Muscle layer of duodenum (tissue), 2 donors: ENCODE results near the gene COL5A1.

Experiments
- H3K27ac ChIP-seq: one replicate; pipeline ENCODE4 v1.7.0; 2013; ENCODE audit warnings: mild to moderate bottlenecking, low read length
- H3K27me3 ChIP-seq: one replicate; pipeline ENCODE4 v1.7.0; 2013; ENCODE audit warnings: low read depth, mild to moderate bottlenecking, control low read depth, low read length
- H3K36me3 ChIP-seq, 2 donors: one replicate each; pipeline ENCODE4 v1.7.0; 2013; ENCODE audit warnings: low read length in 2 of 2, control low read depth in 1 of 2, mild to moderate bottlenecking in 1 of 2; ENCODE audit not compliant: insufficient read depth in 2 of 2, control insufficient read depth in 1 of 2
- H3K4me1 ChIP-seq, 2 donors: one replicate each; pipeline ENCODE4 v1.7.0; 2013; ENCODE audit warnings: low read length in 2 of 2, mild to moderate bottlenecking in 2 of 2, control low read depth in 1 of 2, moderate library complexity in 1 of 2; ENCODE audit not compliant: insufficient read depth in 2 of 2, control insufficient read depth in 1 of 2
- H3K4me3 ChIP-seq, 2 donors: one replicate each; pipeline ENCODE4 v1.7.0; 2013; ENCODE audit warnings: low read length in 2 of 2, low read depth in 1 of 2, mild to moderate bottlenecking in 1 of 2
- H3K9me3 ChIP-seq, 2 donors: one replicate each; pipeline ENCODE4 v1.7.0; 2013; ENCODE audit warnings: low read length in 2 of 2, control low read depth in 1 of 2, mild to moderate bottlenecking in 1 of 2; ENCODE audit not compliant: control insufficient read depth in 1 of 2
- donor health status: healthy.

Gene COL5A1

DNA sequence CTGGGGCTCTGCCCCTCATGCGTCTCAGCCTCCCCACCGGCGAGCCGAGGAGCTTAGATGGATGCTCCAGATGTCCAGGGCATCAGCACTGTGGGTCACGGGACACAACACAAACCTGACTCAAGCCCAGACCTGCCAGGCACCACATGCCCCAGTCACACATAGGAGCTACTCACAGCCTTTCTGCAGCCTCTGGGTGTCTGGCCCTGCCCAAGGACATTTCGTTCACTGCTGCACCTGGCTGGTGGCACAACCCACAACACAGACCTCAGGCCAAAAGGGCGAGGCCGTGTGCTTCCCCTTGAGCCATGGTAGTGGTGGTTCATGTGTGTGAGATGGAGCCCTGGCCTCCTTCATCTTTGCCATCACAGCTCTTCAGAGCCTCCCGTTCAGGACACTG is 149.4 kb downstream of the COL5A1 start:
- no peak overlapping the region for H3K27ac ChIP-seq
- no peaks in the 10 kb centered on the region for H3K9me3 ChIP-seq
- no peak overlapping the region for H3K4me3 ChIP-seq
- H3K27me3 ChIP-seq = no peaks in the 10 kb centered on the region
- peaks cover 20 to 48% of the 10 kb centered on the region in 2 donors for H3K36me3 ChIP-seq
- peaks cover 0 to 10% of the 10 kb centered on the region in 2 donors for H3K4me1 ChIP-seq

GRCh38 chr9:134792627-134793026 is 151.0 kb downstream of the COL5A1 start:
- no peak overlapping the region for H3K27ac ChIP-seq
- H3K4me3 ChIP-seq = no peak overlapping the region
- H3K9me3 ChIP-seq = no peaks in the 10 kb centered on the region
- H3K27me3 ChIP-seq = no peaks in the 10 kb centered on the region
- peaks cover 0 to 10% of the 10 kb centered on the region in 2 donors for H3K4me1 ChIP-seq
- H3K36me3 ChIP-seq = peaks cover 20 to 40% of the 10 kb centered on the region in 2 donors

- Histone ChIP-seq H3K27ac (no peak overlapping the region), H3K4me3 (no peak overlapping the region), H3K9me3 (no peaks in the 10 kb centered on the region), H3K36me3 (peaks cover 25 to 49% of the 10 kb centered on the region in 2 donors), H3K4me1 (peaks cover 0 to 10% of the 10 kb centered on the region in 2 donors), H3K27me3 (no peaks in the 10 kb centered on the region)
Measured at GRCh38 chr9:134793288-134794188, 151.9 kb downstream of the COL5A1 start.

DNA sequence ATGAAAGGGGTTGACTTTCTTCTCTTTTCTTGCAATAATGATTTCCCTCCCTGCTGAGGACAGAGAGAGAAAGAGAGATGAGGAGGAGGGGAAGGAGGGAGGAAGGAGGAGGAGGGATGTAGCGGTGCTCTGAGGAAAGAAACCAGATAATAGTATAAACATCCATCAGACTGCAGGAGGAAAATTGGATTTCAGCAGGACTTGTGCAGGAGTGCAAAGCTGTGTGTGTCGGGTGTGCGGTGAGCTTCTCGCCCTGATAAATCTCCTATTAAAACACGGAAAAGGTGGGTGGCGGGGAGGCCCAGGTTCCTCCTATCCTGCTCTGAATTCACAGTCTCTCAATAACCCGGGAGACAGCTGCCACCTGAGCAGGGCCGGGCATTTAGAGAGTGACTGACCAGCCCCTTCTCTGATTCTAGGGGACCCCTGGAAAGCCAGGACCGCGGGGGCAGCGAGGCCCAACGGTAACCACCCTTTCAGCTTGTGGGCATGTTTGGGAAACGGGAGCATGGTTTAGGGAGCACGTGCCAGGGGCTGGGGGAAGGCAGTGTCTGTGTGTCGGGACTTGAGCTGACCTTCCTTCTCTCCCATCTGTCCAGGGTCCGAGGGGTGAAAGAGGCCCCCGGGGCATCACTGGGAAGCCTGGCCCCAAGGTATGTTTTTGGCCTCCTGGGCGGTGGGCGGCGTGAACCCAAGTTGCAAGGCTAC is 153.2 kb downstream of the COL5A1 start:
- no peaks in the 10 kb centered on the region for H3K9me3 ChIP-seq
- H3K4me3 ChIP-seq = no peak overlapping the region
- H3K27me3 ChIP-seq = no peaks in the 10 kb centered on the region
- peaks cover 0 to under 1% of the 10 kb centered on the region in 2 donors for H3K4me1 ChIP-seq
- H3K27ac ChIP-seq = no peak overlapping the region
- peaks cover 26 to 61% of the 10 kb centered on the region in 2 donors for H3K36me3 ChIP-seq

DNA sequence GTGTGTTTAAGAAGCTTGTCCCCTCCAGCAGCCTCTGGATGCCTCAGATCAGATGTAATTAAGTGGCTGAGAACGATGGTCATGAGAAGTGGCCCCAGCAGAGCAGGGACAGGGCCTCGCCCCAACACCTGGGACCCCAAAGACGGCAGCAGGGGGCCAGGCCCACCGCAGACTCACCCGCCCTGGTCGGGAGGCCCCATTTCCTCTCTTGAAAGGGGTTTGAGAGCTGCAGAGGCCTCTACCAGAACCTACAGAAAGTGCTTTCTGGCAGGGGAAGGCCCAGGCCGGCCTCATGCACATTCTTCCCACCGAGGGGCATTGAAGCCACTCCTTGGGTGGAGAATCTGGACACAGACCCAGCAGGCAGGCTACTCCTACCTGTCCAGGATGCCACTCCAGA is 153.8 kb downstream of the COL5A1 start:
- Histone ChIP-seq H3K4me1 (no peaks in the 10 kb centered on the region), H3K9me3 (no peaks in the 10 kb centered on the region), H3K4me3 (no peak overlapping the region), H3K36me3 (peaks cover 26 to 59% of the 10 kb centered on the region in 2 donors), H3K27ac (no peak overlapping the region), H3K27me3 (no peaks in the 10 kb centered on the region)

DNA sequence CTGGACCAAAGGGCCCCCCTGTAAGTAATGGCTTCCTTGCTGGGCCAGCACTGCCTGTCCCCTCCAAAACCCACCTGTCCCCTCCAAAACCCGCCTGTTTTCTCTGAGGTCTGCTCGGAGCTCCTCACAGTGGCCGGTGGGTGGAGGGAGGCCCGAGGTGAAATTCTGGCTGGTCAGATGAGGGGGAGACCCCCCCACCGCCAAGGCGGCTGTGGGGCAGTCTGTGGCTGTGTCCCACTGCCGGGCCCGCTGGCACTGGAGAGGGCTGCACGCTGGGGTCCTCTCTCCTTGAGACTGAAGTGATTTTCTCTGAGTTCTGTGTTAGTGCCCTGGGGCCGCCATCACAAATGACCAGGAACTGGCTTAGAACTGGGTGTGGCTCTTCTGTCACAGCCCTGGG is 155.3 kb downstream of the COL5A1 start:
- Histone ChIP-seq H3K9me3 (no peaks in the 10 kb centered on the region), H3K27me3 (no peaks in the 10 kb centered on the region), H3K36me3 (peaks cover 15 to 57% of the 10 kb centered on the region in 2 donors)

DNA sequence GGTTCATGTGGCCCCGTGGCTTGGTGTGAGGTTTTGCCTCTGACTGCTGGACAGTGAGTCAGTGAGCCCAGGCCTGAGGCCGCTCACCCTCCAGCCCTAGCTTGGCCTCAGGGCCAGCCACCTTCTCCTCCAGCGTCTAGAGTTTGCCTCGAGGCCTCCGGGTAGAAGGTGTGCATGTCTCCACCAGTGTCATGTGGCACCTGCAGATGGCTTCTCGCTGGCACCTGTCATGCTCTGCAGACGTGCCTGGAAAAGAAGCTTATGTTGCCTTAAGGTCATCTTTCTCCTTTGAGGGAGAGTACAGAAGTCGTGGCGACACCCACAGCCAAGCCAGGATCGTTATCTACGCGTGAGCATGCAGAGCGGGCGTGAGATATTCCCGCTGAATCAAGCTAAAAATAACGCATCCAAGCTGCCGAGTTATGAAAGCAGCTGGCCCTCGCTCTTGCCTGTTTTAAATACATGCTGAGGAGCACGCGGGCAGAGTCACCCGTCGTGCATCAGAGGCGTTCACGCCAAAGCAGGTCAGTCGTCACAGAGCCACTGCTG is 159.3 kb downstream of the COL5A1 start:
- Histone ChIP-seq H3K27me3 (no peaks in the 10 kb centered on the region), H3K36me3 (peaks cover 23 to 67% of the 10 kb centered on the region in 2 donors), H3K27ac (no peak overlapping the region), H3K9me3 (no peaks in the 10 kb centered on the region), H3K4me1 (no peaks in the 10 kb centered on the region), H3K4me3 (no peak overlapping the region)

More for the DNA sequence above, 155.3 kb downstream of the COL5A1 start:
- Histone ChIP-seq H3K27ac (no peak overlapping the region), H3K4me3 (no peak overlapping the region), H3K4me1 (no peaks in the 10 kb centered on the region)

DNA sequence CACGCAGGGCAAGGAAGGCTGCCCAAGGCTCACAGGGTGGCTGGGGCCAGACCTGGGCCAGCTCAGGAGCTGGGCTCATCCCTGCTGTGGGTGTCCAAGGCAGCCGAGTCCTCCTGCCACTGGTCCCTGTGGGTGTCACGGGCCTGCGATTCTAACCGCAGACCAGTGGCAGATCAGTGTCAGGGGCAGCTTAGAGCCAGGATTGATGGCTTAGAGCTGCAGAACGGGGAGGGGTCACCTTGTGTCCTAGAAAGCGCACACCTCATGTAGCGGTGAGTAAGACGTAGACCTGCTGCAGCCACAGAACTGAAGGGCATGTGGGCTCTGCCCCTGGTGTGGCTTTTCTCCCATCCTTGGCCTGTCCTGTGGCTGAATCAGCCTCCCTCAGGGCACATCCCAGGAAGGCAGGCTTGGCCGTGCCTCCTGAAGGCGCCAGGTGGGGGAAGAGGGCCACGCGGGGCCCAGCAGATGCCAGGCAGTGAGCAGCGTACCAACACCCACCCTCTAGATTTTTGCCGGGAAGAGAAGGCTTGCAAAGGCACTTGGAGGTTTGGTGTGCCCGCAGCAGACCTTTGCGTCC is 160.7 kb downstream of the COL5A1 start:
- H3K36me3 ChIP-seq = peaks cover 22 to 75% of the 10 kb centered on the region in 2 donors
- peaks cover 0 to 5% of the 10 kb centered on the region in 2 donors for H3K4me1 ChIP-seq
- no peaks in the 10 kb centered on the region for H3K9me3 ChIP-seq
- H3K27me3 ChIP-seq = no peaks in the 10 kb centered on the region
- H3K4me3 ChIP-seq = no peak overlapping the region
- no peak overlapping the region for H3K27ac ChIP-seq

DNA sequence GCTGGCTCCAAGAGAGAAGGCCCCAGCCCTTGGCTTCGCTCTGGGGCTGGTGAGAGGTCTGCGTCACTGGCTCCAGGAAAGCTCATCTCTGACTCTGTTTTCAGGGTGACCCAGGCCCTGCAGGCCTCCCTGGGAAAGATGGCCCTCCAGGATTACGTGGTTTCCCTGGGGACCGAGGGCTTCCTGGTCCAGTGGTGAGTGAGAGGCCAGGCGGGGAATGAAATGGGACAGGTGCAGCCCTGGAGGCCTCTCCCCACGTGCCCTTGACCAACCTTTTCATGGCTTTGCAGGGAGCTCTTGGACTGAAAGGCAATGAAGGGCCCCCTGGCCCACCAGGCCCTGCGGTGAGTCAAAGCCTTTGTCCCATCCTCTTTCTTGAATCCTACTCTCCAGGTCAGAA is 163.3 kb downstream of the COL5A1 start:
- no peak overlapping the region for H3K4me3 ChIP-seq
- H3K4me1 ChIP-seq = peaks cover 0 to 17% of the 10 kb centered on the region in 2 donors
- no peak overlapping the region for H3K27ac ChIP-seq
- H3K36me3 ChIP-seq = peaks cover 10 to 69% of the 10 kb centered on the region in 2 donors
- no peaks in the 10 kb centered on the region for H3K9me3 ChIP-seq
- no peaks in the 10 kb centered on the region for H3K27me3 ChIP-seq

DNA sequence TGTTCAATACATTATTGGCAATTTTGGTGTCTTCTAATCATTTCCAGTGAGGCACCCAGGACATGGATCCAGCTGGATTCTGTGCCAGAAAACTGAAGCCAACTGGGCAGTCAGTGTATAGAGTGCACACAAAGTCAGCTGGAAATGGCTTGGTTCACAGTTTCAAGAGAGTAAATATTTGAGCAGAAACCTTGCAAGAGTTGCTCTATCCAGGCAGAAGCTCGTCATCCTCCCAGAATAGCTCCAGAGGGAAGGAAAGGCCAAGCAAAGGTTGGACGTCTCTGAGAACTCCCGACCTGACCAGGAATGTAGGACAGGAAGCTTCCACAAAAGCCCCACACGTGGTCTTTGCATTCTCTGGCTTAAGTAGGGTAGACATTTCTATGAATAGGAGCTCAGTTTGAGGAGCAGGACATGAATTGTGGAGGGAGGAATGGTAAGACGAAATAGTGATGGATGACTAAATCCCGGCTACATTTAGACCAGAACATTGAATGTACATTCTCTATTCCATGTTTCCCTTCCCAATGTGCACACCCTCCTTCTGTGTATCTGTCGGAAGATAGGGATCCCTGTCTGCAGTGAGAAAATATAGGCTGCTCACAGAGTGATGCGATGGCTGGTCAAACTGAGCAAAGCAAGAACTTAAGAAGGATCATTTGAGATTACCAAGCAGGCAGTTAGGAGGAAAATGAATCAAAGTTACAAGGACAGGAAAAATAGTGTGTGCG is 166.3 kb downstream of the COL5A1 start:
- Histone ChIP-seq H3K36me3 (peaks cover 8 to 76% of the 10 kb centered on the region in 2 donors), H3K4me1 (peaks cover 0 to 26% of the 10 kb centered on the region in 2 donors), H3K27me3 (no peaks in the 10 kb centered on the region), H3K9me3 (no peaks in the 10 kb centered on the region), H3K4me3 (no peak overlapping the region), H3K27ac (no peak overlapping the region)
